Esophagus muscularis mucosa (tissue), 3 donors: ENCODE measurements around the gene LRRC7.

Experiments
- POLR2A ChIP-seq: fragments of 450-650 bp; IDR thresholded peaks from one replicate; pipeline ENCODE4 v1.6.1; 2017; ENCODE audit warnings: antibody characterized with exemption, moderate library complexity, mild to moderate bottlenecking, low read depth
- POLR2AphosphoS5 ChIP-seq, 2 donors: sonication (generic); formaldehyde crosslinking; IDR thresholded peaks; one replicate each; pipeline ENCODE4 v1.6.1; 2017; ENCODE audit warnings: antibody characterized with exemption in 2 of 2
- TF ChIP-seq, protein P1 (sequence below), 3 experiments: fragments of 200-600 bp in 2 of 3; fragments of 450-650 bp in 1 of 3; sonication (generic) in 2 of 3; IDR thresholded peaks; one replicate each; pipeline ENCODE4 v1.5.1; 2017 to 2019; ENCODE audit warnings: antibody characterized with exemption in 3 of 3, mild to moderate bottlenecking in 2 of 3, moderate library complexity in 1 of 3

DNA sequence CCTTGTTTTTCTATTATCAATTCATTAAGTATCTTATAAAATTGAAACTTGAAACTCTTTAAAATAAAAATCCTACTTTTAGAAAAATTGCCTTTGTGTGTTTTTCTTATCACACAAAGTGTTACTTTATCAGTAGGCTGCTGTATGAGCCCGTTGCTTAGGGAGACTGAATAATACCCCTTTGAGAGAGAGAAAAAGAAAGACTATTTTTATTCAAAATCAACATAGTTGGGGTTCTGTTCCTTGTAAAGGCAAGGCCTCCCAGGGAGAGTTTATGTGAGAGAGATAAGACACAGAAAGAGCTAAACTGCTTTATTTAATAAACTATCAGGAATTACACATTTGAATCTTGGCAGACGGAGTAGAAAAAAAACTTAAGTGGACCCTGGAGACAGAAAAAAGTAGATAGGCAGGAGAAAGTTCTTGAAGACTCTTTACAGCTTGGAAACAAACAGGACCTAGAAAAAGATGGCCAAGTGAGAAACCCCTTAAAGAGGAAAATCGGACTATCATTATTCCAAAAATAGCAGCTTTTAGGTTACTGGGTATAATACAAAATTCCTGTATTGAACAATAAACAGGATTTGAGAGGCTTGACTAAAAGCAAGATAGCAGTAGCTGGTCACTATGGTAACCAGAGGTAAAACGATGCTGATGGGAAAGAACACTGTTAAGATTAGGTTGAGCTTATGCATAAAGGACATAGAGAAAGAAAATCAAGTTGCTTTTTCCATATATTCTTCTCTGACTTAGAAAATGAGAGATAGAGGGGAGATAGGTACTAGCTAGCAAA lies 170.9 kb downstream of the LRRC7 start:
- TF ChIP-seq POLR2A (no peak), POLR2AphosphoS5 (IDR thresholded peaks at IDR 0.05) (no peak)
- TF ChIP-seq, protein P1, sequence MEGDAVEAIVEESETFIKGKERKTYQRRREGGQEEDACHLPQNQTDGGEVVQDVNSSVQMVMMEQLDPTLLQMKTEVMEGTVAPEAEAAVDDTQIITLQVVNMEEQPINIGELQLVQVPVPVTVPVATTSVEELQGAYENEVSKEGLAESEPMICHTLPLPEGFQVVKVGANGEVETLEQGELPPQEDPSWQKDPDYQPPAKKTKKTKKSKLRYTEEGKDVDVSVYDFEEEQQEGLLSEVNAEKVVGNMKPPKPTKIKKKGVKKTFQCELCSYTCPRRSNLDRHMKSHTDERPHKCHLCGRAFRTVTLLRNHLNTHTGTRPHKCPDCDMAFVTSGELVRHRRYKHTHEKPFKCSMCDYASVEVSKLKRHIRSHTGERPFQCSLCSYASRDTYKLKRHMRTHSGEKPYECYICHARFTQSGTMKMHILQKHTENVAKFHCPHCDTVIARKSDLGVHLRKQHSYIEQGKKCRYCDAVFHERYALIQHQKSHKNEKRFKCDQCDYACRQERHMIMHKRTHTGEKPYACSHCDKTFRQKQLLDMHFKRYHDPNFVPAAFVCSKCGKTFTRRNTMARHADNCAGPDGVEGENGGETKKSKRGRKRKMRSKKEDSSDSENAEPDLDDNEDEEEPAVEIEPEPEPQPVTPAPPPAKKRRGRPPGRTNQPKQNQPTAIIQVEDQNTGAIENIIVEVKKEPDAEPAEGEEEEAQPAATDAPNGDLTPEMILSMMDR (IDR thresholded peaks at IDR 0.05), result no peak
